GM21390 (cell line): ENCODE measurements around the gene CDHR1.
"Not testable (repeated sequence)": the region's sequence is repeated elsewhere in the genome, so short reads cannot be mapped to it uniquely, and the experiment has no call there.

Source experiments
- ATAC-seq: cut with Tn5 transposase; IDR thresholded peaks from one replicate; pipeline ENCODE4 v1.9.1; 2021; ENCODE audit not compliant: unreplicated experiment

Gene CDHR1

GRCh38 chr10:84194424-84195043 lies at the start of gene CDHR1:
TSS of gene CDHR1 (plus strand) at chr10:84194537. CDS start at chr10:84194761, 224 bp downstream.
- peak; percentile 80 for ATAC-seq

GRCh38 chr10:84147347-84147746 lies 47.0 kb upstream of the CDHR1 start:
- ATAC-seq: no peak

GRCh38 chr10:84148006-84148597 lies 46.2 kb upstream of the CDHR1 start:
- peak; percentile 64 for ATAC-seq

- ATAC-seq: no peak
Measured at GRCh38 chr10:84149854-84150253, 44.5 kb upstream of the CDHR1 start.

- no peak for ATAC-seq
Measured at GRCh38 chr10:84152769-84153168, 41.6 kb upstream of the CDHR1 start.

GRCh38 chr10:84155521-84155920 lies 38.8 kb upstream of the CDHR1 start:
- ATAC-seq: no peak

- no peak for ATAC-seq
Measured at GRCh38 chr10:84156009-84156408, 38.3 kb upstream of the CDHR1 start.

- no peak for ATAC-seq
Measured at GRCh38 chr10:84156768-84157167, 37.6 kb upstream of the CDHR1 start.

GRCh38 chr10:84158061-84158460 lies 36.3 kb upstream of the CDHR1 start:
- no peak for ATAC-seq

- no peak for ATAC-seq
Measured at GRCh38 chr10:84158550-84158949, 35.8 kb upstream of the CDHR1 start.

- ATAC-seq: no peak
Measured at GRCh38 chr10:84159076-84159685, 35.2 kb upstream of the CDHR1 start.

GRCh38 chr10:84160663-84161362 lies 33.5 kb upstream of the CDHR1 start:
- ATAC-seq: no peak

GRCh38 chr10:84163996-84164395 lies 30.3 kb upstream of the CDHR1 start:
- ATAC-seq: no peak

GRCh38 chr10:84164442-84164841 lies 29.9 kb upstream of the CDHR1 start:
- ATAC-seq: no peak

- peak; percentile 43 for ATAC-seq
Measured at GRCh38 chr10:84166620-84167288, 27.6 kb upstream of the CDHR1 start.

- peak; percentile 19 for ATAC-seq
Measured at GRCh38 chr10:84167289-84167653, 27.1 kb upstream of the CDHR1 start.

GRCh38 chr10:84168382-84168781 lies 26.0 kb upstream of the CDHR1 start:
- not testable (repeated sequence) for ATAC-seq

GRCh38 chr10:84171237-84171636 lies 23.1 kb upstream of the CDHR1 start:
- ATAC-seq: not testable (repeated sequence)

GRCh38 chr10:84171700-84172466 lies 22.5 kb upstream of the CDHR1 start:
- peak; percentile 34 for ATAC-seq

GRCh38 chr10:84172467-84173356 lies 21.6 kb upstream of the CDHR1 start:
- peak; percentile 62 for ATAC-seq
